Occipital lobe (tissue), 2 donors: ENCODE results near the gene PDILT. TPM values are rescaled to one million over a fixed set of nuclear protein-coding genes. Genes with fewer than 3 reads are reported as not detected.

Experiments
- DNase-seq: peaks from one replicate; lab custom pipeline; 2025; lab: John Stamatoyannopoulos, UW
- total RNA-seq: library from RNA; depleted of rRNA; stranded (reverse); fragments of >200 nt; gene quantifications from one replicate; pipeline ENCODE4 v1.2.3, GENCODE V29; 2014

The PDILT gene
- total RNA-seq, 1 donor from 2014 or later: not detected

DNA sequence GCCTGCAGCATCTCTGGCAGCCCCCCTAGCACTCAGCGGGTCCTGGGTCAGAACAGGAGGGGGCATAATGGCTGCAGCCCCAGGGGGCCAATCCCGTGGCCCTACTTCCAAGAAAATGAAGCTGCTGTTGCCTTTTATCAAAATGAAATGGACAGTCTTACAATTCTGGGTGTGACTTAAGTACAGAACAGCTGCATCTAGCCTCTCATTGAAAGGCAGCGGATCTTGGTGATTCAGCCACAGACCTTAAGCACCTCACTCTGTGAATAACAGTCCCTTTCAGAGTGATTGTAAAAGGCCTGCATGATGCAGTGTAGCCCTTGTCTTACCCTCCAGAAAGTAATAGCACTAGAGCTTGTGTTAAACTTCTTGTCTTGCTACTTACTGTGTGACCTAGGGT, 40.5 kb downstream of the PDILT start:
- no peak for DNase-seq

DNA sequence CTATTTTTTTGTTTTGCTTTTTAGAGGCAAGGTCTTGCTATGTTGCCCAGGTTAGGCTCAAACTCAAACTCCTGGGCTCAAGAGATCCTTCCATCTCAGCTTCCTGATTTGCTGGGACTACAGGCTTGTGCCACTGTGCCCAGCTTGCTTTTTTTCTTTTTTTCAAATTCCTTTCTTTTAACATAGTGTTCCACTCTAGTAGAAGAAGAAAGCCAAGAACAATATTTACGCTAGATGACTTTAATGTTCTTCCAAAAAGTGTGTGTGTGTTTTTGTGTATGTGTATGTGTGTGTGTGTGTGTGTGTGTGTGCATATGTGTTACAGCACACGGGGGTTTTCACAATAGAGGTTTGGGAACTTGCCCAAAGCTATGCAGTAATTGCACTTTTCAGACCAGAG, 41.3 kb downstream of the PDILT start:
- no peak for DNase-seq

DNA sequence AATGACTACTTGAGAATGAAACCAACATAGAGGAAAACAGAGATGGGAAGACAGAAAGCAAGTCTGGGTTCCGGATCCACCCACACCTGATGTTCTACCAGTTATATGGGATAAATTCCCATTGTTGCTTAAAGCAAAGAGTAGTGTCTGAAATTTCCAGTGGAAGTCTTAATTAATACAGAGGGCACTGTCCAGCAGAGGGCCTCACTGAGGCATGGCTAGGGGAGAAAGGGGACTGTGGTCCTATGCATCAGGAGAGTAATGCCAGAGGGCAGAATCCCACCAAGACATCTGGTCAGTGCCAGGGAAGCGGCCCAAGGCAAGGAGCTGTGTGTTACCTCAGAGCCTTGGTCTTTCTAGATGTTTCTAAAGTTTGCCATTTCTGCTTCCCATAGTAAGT, 44.5 kb downstream of the PDILT start:
- DNase-seq: no peak

DNA sequence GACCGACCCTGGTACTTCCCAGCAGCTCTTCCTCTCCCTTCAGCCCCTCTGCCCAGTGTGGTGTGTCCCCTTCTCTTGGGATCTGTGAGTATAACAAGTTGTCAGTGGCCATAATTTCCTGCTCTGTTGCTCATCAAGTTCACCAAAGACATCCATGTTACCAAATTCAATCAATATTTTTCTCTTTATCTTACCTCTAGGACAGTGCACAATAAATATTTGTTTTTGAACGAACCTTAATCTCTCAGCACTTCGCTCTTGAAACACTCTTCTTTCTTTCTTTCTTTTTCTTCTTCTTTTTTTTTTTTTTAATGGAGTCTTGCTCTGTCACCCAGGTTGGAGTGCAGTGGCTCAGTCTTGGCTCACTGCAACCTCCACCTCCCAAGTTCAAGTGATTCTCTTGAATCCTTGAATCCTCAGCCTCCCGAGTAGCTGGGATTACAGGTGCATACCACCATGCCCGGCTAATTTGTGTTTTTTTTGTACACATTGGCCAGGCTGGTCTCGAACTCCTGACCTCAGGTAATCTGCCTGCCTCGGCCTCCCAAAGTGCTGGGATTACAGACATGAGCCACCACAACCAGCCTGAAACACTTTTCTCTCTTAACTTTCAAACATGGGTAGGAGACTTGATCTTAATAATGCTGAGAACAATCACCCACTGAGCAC, 49.3 kb downstream of the PDILT start:
- DNase-seq: no peak

GRCh38 chr16:20353379-20353778, 51.2 kb downstream of the PDILT start:
- DNase-seq: no peak

GRCh38 chr16:20352615-20353014, 51.9 kb downstream of the PDILT start, which contains the start of gene UMOD:
UMOD (minus strand) TSS chr16:20352715; CDS start chr16:20350737, 1,978 bp downstream.
- no peak for DNase-seq

DNA sequence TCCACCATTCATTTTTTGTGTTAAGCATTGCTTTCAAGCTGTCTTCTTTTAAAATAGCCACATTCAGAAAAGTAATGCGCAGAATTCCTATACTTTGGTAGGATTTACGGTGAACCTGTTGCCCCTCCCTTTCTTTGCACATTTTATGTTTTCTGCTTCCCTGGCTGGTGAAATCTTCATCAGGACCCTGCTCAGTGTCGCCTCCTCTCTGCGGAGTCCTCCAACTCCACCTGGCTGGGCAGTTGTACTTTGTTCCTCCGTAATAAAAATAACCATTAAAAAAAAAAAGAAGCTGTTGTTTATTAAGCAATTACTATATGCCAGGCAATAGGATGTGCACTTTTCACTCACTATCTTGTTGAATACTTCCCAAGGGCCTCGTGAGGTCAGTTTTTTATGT, 54.9 kb downstream of the PDILT start:
- no peak for DNase-seq

- DNase-seq: no peak
Observed at GRCh38 chr16:20348365-20349185, 56.0 kb downstream of the PDILT start.

- no peak for DNase-seq
Observed at GRCh38 chr16:20347666-20348364, 56.7 kb downstream of the PDILT start.

DNA sequence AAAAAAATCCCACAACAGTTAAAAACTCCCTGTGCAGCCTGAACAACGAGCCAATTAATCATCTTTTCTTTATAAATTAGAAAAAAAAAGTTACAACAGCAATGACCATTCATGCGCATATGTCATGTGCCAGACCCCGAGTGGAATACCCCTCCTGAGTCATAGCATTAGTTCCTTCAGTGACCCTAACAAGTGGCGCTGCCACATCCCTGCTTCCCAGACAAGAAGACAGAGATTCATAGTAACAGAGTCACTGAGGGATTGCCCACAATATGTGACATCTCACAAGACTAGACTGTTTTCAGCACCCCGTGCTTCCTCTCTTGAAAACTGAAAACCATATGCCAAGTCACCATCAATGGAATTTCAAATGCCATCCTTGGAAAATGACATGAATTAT, 59.9 kb downstream of the PDILT start:
- DNase-seq: no peak

DNA sequence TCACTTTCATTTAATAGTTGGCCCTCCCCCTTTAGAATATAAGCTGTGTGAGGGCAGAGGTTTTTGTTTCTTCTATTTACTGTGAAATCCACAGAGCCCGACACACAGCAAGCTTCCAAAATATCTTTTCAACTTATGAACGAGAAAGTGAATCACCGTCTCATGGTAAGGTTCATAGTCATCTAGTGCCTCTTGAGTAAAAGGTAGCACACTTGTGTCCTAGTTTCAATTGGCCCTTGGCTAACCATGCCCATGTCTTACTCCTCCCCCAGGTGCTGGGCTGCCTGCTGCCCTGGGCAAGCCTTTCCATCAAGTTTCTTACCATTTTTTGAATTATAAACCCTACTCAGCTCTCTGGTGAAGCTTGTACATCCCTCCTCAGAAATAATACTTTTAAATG, 64.8 kb downstream of the PDILT start:
- no peak for DNase-seq

DNA sequence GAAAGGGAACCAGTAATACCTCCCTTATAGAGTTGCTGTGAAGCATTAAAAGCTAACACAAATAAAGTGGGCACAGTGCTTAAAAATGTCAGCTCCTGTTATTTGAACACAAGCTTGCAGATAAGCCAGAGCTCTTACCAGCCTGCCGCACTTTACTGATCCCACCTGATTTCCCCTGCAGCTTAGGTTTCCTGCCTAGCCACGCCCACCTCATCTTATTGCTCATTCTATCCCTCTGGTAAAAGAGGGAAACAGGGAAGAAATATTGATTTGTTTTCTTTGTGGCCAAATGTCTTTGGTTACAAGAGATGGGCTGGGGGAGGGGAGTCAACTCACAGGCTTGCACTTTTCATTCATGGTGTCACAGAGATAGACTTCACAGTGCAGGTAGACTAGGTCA, 67.6 kb downstream of the PDILT start:
- no peak for DNase-seq

DNA sequence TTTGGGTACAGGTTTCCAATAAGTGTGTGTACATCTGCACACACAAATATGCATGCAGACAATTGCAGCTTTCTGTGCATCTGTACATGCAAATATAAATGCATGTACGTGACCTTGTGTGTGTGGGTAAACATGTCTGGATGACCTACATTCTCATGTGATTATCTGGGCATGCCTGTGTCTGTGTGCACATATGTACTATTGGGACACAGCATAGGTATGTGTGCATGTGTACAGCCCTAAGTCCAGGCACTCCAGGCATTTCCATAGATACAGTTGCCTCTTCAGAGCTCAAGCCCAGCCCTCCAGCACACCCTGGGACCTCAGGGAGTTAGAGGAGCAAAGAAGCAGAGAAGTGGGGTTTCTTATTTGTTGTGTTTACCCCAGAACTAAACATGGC, 70.1 kb downstream of the PDILT start:
- DNase-seq: no peak

DNA sequence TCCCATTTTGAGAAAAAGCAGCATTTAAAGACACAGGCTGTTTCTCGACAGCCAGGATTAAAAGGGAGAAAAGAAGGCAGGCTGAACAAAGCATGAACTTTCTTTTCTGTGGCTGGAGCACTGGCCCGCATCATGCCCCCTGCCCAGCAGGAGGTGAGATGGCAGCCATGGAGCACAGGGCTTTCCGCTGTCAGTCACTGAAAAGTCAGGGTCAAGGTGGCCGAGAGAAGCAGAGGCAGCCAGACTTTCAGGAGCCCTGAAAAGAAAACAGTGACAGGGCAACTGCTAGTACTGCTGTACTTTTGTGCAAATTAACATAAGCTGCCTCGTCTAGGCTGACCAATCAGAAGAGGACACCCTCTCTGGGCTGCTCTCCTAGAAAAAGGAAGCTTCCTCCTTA, 71.4 kb downstream of the PDILT start:
- DNase-seq: no peak

DNA sequence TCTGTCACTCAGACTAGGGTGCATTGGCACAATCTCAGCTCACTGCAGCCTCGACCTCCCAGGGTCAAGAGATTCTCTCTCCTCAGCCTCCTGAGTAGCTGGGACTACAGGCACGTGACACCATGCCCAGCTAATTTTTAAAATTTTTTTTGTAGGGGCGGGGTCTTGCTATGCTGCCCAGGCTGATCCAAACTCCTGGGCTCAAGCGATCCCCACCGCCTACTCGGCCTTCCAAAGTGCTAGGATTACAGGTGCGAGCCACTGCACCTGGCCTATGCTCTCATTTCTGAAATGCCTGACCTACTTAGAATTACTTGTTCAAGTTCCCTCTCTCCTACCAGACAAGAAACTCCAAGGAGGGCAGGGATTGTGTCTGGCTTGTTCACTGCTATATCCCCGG, 72.1 kb downstream of the PDILT start:
- no peak for DNase-seq

DNA sequence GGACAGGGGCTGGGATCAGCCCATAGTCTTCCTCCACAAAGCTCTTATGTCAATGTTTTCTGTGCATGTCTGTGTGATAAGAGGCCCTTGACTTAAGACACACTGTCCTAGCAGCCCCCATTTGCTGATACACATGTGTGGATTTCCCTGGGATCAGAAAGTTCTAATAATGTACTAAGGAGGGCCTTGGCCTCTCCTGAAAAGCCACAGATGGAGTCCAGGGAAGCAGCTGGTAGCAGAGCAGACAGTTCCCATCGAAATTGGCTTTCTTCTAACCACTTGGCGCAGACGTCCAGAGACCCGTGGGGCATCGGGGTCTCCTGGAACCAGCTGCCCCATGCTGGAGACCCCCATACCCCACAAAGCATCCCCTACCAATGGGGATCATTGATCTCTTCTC, 72.9 kb downstream of the PDILT start:
- no peak for DNase-seq

- no peak for DNase-seq
Observed at GRCh38 chr16:20329392-20330138, 75.0 kb downstream of the PDILT start.

DNA sequence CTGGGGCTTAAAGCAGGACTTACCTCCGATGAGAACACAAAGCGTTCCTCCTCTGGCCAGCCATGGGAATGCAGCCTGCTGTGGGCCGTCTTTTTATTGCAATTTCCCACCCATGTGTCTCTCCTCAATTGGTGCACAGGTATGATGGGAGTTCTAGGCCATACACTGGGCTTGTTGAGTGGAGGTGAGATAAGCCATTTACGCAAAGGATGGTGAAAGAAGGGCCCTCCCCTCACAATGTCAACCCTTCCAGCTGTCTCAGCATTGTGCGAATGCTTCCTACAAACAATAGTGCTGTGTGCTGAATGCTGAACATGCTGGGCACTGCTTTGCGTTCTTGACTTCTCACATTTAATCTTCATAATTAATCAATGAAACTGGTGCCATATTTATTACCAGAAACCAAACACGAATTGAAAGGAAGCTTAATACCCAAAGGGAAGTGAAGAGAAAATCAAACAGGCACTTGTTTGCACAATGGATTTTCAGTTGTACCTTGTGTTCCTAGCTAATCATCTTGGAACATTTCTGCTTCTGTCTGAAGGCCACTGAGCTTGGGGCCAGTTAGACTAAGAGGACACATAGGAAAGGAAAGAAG, 77.0 kb downstream of the PDILT start, which contains the start of gene GP2:
Gene GP2 (minus strand): TSS at position 70 of the 598 bp plus-strand sequence. CDS start 1,082 bp downstream, outside the sequence.
- no peak for DNase-seq

- no peak for DNase-seq
Observed at GRCh38 chr16:20326321-20326720, 78.2 kb downstream of the PDILT start.

DNA sequence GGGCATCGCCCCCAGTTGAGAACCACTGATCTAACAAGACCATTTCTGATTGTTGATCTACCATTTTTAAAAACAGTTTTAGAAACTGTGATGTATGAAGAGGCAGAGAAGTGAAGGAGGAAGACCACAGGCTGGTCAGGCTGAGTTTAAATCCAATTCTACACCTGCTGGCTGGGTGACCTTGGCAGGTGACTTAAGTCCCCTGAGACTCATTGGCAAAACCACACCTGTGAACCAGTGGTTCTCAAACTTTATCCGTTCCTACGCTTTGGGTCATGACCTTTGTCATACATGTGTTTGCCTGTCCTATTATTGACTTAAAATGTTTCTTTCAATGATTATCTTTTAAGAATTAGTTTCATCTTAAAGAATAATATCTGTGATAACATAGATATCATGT, 79.5 kb downstream of the PDILT start:
- no peak for DNase-seq

DNA sequence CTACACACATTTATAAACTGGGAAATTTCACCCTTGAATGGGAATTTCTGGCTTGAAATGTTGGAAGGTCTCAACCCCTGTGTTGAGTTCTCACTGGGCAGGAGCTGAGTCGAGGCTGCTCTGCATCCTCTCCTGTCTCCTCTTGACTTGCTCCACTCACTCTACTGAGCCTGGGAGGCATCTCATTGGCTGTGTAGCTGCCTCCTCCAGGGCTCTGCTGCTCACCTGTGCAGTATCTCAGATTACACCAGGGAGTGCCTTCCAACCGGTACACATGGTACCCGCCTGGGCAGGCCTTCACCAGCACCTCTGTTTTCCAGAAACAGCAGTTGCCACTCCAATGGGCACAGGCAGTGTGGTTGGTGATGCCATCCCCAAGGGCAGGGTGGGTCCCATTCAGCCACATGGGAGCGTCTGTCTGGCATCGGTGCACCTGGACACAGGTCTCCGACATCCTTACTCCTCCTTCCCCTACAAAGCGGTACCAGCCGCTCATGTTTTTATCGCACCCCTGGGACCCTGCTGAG, 80.9 kb downstream of the PDILT start:
- DNase-seq: no peak
